WI38 (cell line): ENCODE data around the gene GRIA4.

ENCODE experiments used
- H3K4me3 ChIP-seq: 2 replicates; pipeline ENCODE4 v1.5.1; 2011; ENCODE audit warnings: low read depth, mild to moderate bottlenecking, control low read depth, low read length
- TF ChIP-seq, protein P1 (sequence below): IDR thresholded peaks from 2 replicates; pipeline ENCODE4 v1.5.1; 2012; ENCODE audit warnings: low read depth, mild to moderate bottlenecking, control low read depth, low read length

Gene GRIA4

DNA sequence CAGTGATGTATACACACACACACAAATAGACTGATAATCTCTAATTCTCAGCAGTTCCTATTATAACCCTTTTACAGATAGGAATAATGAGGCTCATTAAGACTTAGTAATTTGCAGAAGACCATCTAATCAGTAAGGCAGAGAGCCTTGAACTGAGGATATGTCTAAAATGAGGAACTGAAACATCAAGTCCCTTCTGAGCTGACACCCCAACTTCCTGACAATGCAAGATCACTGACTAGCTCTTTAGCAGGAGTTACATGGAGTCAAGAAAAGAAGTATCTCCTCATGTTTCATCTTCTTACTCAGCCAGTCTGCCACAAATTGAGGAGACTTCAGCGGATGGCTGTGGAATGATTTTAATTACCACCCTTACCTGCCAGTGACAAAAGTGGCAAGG, 219.2 kb downstream of the GRIA4 start:
- TF ChIP-seq, protein P1, sequence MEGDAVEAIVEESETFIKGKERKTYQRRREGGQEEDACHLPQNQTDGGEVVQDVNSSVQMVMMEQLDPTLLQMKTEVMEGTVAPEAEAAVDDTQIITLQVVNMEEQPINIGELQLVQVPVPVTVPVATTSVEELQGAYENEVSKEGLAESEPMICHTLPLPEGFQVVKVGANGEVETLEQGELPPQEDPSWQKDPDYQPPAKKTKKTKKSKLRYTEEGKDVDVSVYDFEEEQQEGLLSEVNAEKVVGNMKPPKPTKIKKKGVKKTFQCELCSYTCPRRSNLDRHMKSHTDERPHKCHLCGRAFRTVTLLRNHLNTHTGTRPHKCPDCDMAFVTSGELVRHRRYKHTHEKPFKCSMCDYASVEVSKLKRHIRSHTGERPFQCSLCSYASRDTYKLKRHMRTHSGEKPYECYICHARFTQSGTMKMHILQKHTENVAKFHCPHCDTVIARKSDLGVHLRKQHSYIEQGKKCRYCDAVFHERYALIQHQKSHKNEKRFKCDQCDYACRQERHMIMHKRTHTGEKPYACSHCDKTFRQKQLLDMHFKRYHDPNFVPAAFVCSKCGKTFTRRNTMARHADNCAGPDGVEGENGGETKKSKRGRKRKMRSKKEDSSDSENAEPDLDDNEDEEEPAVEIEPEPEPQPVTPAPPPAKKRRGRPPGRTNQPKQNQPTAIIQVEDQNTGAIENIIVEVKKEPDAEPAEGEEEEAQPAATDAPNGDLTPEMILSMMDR: no peak
- no peak overlapping the region for H3K4me3 ChIP-seq

DNA sequence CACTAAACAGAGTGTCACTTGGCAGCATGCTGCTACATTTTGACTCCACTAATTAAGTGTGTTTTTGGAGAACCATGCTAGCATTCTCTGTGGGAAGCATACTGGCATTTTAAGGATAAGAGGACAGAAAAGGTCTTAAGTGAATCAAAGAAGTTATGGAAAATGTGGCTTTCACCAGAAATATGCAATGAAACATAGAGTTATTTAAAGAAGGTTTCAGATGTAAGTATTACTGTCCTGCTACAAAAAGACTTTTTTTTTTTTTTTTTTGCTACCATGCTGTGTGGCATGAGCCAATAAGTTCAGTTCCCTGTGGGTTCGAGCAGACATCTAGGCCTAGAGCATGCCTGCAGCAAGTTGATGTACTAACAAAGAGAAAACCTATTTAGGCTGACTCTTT, 224.6 kb downstream of the GRIA4 start:
- TF ChIP-seq, protein P1: no peak
- no peak overlapping the region for H3K4me3 ChIP-seq

DNA sequence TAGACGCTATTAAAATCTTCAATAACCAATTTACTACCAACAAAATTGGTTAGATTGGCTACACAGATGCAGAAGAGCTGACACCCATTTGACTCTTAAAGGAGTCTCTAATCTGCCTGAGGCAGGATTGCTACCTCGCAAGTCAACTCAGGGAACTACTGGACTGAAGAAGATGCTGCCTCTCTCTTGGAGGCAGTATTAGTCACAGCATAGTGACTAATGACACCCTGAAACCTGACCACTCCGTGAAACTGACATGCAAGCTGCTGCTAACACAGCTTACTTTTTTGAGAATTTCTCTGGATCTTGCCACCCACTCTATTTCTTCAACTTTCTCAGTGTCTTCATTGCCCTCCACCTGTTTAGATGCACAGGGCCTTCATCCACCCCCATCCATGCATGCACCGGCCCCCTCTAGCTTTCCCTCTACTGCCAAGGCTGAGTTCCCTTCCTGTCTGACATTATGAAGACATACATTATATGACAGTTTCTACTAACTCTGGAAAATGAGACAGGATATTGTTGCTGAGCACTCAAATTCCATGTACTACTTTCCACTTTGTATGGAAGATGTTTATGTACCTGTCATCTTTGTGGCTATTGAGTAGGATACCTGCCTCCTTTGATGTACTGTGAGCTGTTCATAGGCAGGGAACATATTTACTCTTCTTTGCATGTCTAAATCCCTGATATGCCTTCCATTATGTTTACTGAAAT, 229.0 kb downstream of the GRIA4 start:
- no peak overlapping the region for H3K4me3 ChIP-seq
- TF ChIP-seq, protein P1: no peak

DNA sequence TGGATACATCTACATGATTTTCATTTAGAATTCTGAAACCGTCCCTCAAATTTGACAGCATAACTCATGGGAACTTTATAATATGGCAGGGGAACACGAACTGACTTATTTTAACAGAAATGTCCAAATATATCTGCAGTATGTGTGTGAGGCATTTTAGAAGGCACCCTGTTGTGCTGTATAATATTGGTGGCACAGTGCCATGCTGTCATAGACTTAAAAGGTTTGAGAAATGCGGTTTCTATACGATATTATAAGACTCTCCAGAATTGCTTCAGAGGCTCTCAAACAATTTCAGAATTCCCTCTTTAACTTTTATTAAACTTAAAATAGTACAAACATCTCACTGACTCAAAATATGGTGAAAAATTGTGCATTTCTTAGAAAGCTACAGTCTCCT, 230.5 kb downstream of the GRIA4 start:
- TF ChIP-seq, protein P1: no peak
- no peak overlapping the region for H3K4me3 ChIP-seq

DNA sequence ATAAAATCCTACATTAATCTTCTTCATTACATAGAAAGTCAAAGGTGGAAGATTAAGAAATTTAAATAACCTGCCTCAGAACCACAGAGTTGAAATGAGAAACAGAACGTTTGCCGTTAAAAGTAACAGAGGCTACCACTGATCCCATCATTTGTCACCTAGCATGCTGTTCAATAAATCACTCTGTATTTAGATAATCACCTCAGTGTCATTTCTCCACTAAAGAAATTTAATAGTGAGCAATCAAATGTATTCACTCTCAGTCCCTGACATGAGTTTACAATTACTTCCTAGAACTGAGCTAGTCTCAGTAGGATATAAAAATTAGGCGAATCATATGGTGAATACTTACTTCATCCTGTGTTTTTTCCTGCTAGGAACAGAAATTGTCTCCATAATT, 242.5 kb downstream of the GRIA4 start:
- TF ChIP-seq, protein P1: no peak
- H3K4me3 ChIP-seq: no peak overlapping the region

DNA sequence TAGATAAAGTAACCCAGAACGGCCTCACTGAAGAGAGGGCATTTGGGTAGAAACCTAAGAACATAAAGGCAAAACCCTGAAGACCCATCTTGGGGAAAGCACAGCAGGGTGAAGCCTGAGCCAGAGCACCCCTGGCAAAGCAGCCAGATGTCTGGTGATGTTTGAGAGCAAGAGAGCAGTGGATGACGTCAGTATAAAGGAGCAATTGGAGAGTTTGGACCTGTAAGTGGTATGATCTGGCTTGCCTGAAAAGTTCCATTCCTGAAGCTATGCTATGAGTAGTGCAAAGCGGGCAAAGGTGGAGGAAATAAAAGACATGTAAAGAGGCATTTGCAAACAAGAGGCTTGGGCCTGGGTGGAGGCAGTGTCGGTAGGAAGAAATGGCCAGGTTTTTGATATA, 244.4 kb downstream of the GRIA4 start:
- TF ChIP-seq, protein P1: no peak
- no peak overlapping the region for H3K4me3 ChIP-seq

DNA sequence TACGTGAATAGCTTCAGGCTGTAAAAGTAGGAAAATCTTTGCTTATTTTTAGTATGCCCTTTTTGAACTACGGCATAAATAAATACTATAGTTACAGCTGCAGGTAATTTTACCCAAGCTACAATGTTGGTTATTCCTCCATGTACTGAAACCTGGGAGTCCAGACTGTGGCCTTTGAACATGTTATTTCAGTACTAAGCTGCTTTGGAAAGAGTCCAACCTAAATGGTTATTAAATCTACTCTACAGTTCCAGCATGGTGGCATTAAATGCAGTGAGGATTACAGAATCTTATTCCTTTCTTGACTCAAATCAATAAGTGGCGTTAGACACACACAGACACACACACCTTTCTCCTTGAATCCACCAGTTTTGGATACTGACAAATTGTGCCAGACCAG, 247.1 kb downstream of the GRIA4 start:
- no peak overlapping the region for H3K4me3 ChIP-seq
- TF ChIP-seq, protein P1: no peak
